HG02970 (cell line): ENCODE results near the gene CEACAM21.

Experiments
- ATAC-seq: cut with Tn5 transposase; IDR thresholded peaks from one replicate; pipeline ENCODE4 v1.9.1; 2021; ENCODE audit warnings: mild to moderate bottlenecking, moderate library complexity, moderate number of reproducible peaks; ENCODE audit not compliant: unreplicated experiment, low FRiP score

CEACAM21 gene

GRCh38 chr19:41616792-41617621 is 41.0 kb downstream of the CEACAM21 start:
- no peak for ATAC-seq

GRCh38 chr19:41617941-41618730 is 42.2 kb downstream of the CEACAM21 start:
- no peak for ATAC-seq

- ATAC-seq = no peak
Measured at GRCh38 chr19:41619018-41619556, 43.1 kb downstream of the CEACAM21 start.

GRCh38 chr19:41620171-41620570 is 44.2 kb downstream of the CEACAM21 start:
- no peak for ATAC-seq

- no peak for ATAC-seq
Measured at GRCh38 chr19:41621226-41621625, 45.3 kb downstream of the CEACAM21 start.

- no peak for ATAC-seq
Measured at GRCh38 chr19:41621654-41622053, 45.7 kb downstream of the CEACAM21 start.

- ATAC-seq = no peak
Measured at GRCh38 chr19:41623360-41623759, 47.4 kb downstream of the CEACAM21 start.

GRCh38 chr19:41624515-41624914 is 48.5 kb downstream of the CEACAM21 start:
- ATAC-seq = no peak

- no peak for ATAC-seq
Measured at GRCh38 chr19:41624937-41625336, 49.0 kb downstream of the CEACAM21 start.

- no peak for ATAC-seq
Measured at GRCh38 chr19:41626278-41626677, 50.3 kb downstream of the CEACAM21 start.

GRCh38 chr19:41626877-41627276 is 50.9 kb downstream of the CEACAM21 start, which contains the start of gene CEACAM4:
CEACAM4 (minus strand) TSS chr19:41627074; CDS start chr19:41626963, 111 bp downstream.
- no peak for ATAC-seq

- ATAC-seq = no peak
Measured at GRCh38 chr19:41627966-41628675, 52.2 kb downstream of the CEACAM21 start.
